Spleen (tissue), 7 donors: ENCODE measurements around the gene ADGRF3.

Experiments
- CTCF ChIP-seq, 11 experiments: fragments of 200-600 bp in 7 of 11; fragments of 450-650 bp in 4 of 11; sonication (generic) in 4 of 11; IDR thresholded peaks in 8 of 11; conservative IDR thresholded peaks in 3 of 11; 1 replicate in 7 of 11; 2 replicates in 4 of 11; pipeline versions ENCODE4 v1.4.0 to v1.8.0; 2016 to 2021; ENCODE audit warnings: antibody characterized with exemption in 11 of 11, inconsistent platforms in 4 of 11, mild to moderate bottlenecking in 1 of 11
- POLR2AphosphoS5 ChIP-seq, 3 donors: sonication (generic); formaldehyde crosslinking; IDR thresholded peaks; one replicate each; pipeline ENCODE4 v1.5.1; 2017; ENCODE audit warnings: antibody characterized with exemption in 3 of 3
- donor health status: DM: no; HTN: no; CAD: no; lungs with moderate emphysema.
- donor health status: DM: no; HTN: no; CAD: no.
- donor health status: DM: no; HTN: no; CAD: no.

- peak in 3 of 11 experiments; percentile 8 to 51 (median 17) for TF ChIP-seq CTCF (IDR thresholded peaks at IDR 0.05 in 8 of 11, conservative IDR thresholded peaks at IDR 0.05 in 3 of 11)
- TF ChIP-seq POLR2AphosphoS5 (IDR thresholded peaks at IDR 0.05), result peak; percentile 96 to 97 (median 97)
These were observed 790 bp downstream of the ADGRF3 start, which contains the start of gene SELENOI for GRCh38 chr2:26345545-26346453.
